Transverse colon (tissue), 4 donors: ENCODE results near the gene ARNT2. TPM values are rescaled to one million over a fixed set of nuclear protein-coding genes. Genes with fewer than 3 reads are reported as not detected.

Experiments
- DNase-seq: peaks from one replicate; pipeline ENCODE4 v3.0.0-alpha.2; 2019
- H3K27ac ChIP-seq, 4 donors: fragments of 200-600 bp; sonication (generic); 2 replicates each; pipeline ENCODE4 v1.5.1; 2016 to 2018; ENCODE audit warnings: inconsistent platforms in 4 of 4
- H3K27me3 ChIP-seq: fragments of 200-600 bp; sonication (generic); 2 replicates; pipeline ENCODE4 v1.5.1; 2017; ENCODE audit warnings: inconsistent platforms
- H3K36me3 ChIP-seq, 4 donors: fragments of 200-600 bp; sonication (generic); 2 replicates each; pipeline ENCODE4 v1.5.1; 2017 to 2019; ENCODE audit warnings: inconsistent platforms in 4 of 4
- H3K4me1 ChIP-seq, 4 donors: fragments of 200-600 bp; sonication (generic); 2 replicates each; pipeline ENCODE4 v1.5.1; 2017 to 2020; ENCODE audit warnings: inconsistent platforms in 4 of 4
- H3K4me3 ChIP-seq, 4 donors: fragments of 200-600 bp; sonication (generic); 1 replicate in 1 of 4; 2 replicates in 3 of 4; pipeline versions ENCODE4 v1.5.1 to v1.6.1; 2017 to 2019; ENCODE audit warnings: inconsistent platforms in 4 of 4
- H3K9me3 ChIP-seq, 2 donors: fragments of 200-600 bp; sonication (generic); 2 replicates each; pipeline ENCODE4 v1.5.1; 2017 to 2019; ENCODE audit warnings: inconsistent platforms in 2 of 2
- CTCF ChIP-seq, 5 experiments: fragments of 200-600 bp in 3 of 5; fragments of 450-650 bp in 2 of 5; sonication (generic) in 3 of 5; IDR thresholded peaks; 1 replicate in 2 of 5; 2 replicates in 3 of 5; pipeline ENCODE4 v1.5.1; 2016 to 2017; ENCODE audit warnings: antibody characterized with exemption in 5 of 5, inconsistent platforms in 3 of 5, mild to moderate bottlenecking in 2 of 5, moderate library complexity in 1 of 5
- EP300 ChIP-seq: sonication (generic); formaldehyde crosslinking; IDR thresholded peaks from one replicate; pipeline ENCODE4 v1.6.1; 2017; ENCODE audit warnings: antibody characterized with exemption, low read depth
- POLR2A ChIP-seq: fragments of 450-650 bp; IDR thresholded peaks from one replicate; pipeline ENCODE4 v1.6.1; 2016; ENCODE audit warnings: antibody characterized with exemption, mild to moderate bottlenecking, moderate library complexity
- POLR2AphosphoS5 ChIP-seq, 3 donors: sonication (generic); formaldehyde crosslinking; IDR thresholded peaks; one replicate each; pipeline ENCODE4 v1.6.1; 2016; ENCODE audit warnings: antibody characterized with exemption in 3 of 3
- WGBS, 2 donors: methylation state at CpG; one replicate each; pipeline ENCODE4 v1.1.5; 2018; ENCODE audit warnings: low coverage in 1 of 2; 5-methylcytosine and 5-hydroxymethylcytosine counted together
- in situ Hi-C, 4 donors: fragments of 200-750 bp; cut with MboI; loops; one replicate each; pipeline versions ENCODE4 v1.15.0 to v1.15.1; 2017; ENCODE audit warnings: low sequenced_read_pairs in 3 of 4, low pct_ligation_motif_present in 1 of 4, low pct_unique_long_range_greater_than_20kb in 1 of 4
- intact Hi-C: fragments of 100-400 bp; cut with DNase I; formaldehyde crosslinking; loops from one replicate; pipeline ENCODE4 v1.15.1; 2023; ENCODE audit warnings: low total_unique reads
- total RNA-seq, 4 donors: library from RNA; depleted of rRNA; stranded (reverse); fragments of >200 nt; gene quantifications; one replicate each; pipeline ENCODE4 v1.1.0, GENCODE V29; 2016

ARNT2 gene
- total RNA-seq, 4 donors from 2014 or later = 1.9 to 4.0 (median 2.5) TPM; not detected in 1

- in situ Hi-C loops (no loop called here), intact Hi-C loops (loop anchor here (5.0 kb wide), 1 partner anchor 1601 kb away; no protein-coding TSS in a partner anchor)
- no peaks in the 10 kb centered on the region for H3K9me3 ChIP-seq
- TF ChIP-seq POLR2A (no peak), CTCF (IDR thresholded peaks at IDR 0.05) (no peak)
- whole genome bisulfite sequencing, 2 donors = 81 to 84% methylated on average over 4 of the region's 4 CpGs
- no peak for DNase-seq
- no peaks in the 10 kb centered on the region for H3K27me3 ChIP-seq
- H3K27ac ChIP-seq = no peak overlapping the region
- no peaks in the 10 kb centered on the region for H3K36me3 ChIP-seq
- H3K4me1 ChIP-seq = peaks cover 0 to 11% (median 5%) of the 10 kb centered on the region in 4 donors
- no peak overlapping the region for H3K4me3 ChIP-seq
Observed at GRCh38 chr15:80487839-80488390, 83.7 kb downstream of the ARNT2 start.

GRCh38 chr15:80489030-80489594 is 84.9 kb downstream of the ARNT2 start:
- Histone ChIP-seq H3K27me3 (no peaks in the 10 kb centered on the region), H3K4me1 (peaks cover 0 to 11% (median 2%) of the 10 kb centered on the region in 4 donors), H3K36me3 (no peaks in the 10 kb centered on the region), H3K27ac (peak overlapping the region in 3 of 4 donors; percentile 14 to 20 (median 15)), H3K9me3 (no peaks in the 10 kb centered on the region), H3K4me3 (no peak overlapping the region)
- no peak for TF ChIP-seq POLR2A
- no peak for TF ChIP-seq EP300
- TF ChIP-seq POLR2AphosphoS5 (IDR thresholded peaks at IDR 0.05) = peak in 1 of 3 donors; percentile 21
- no peak for TF ChIP-seq CTCF (IDR thresholded peaks at IDR 0.05)
- DNase-seq = no peak
- intact Hi-C loops = loop anchor here (5.0 kb wide), 1 partner anchor 1602 kb away; no protein-coding TSS in a partner anchor
- WGBS, 2 donors = 39 to 59% methylated on average over 5 to 7 of the region's 7 CpGs
- in situ Hi-C loops = no loop called here

- Histone ChIP-seq H3K36me3 (no peaks in the 10 kb centered on the region), H3K4me1 (peaks cover 0 to 7% (median 0%) of the 10 kb centered on the region in 4 donors), H3K27me3 (no peaks in the 10 kb centered on the region), H3K27ac (no peak overlapping the region), H3K9me3 (no peaks in the 10 kb centered on the region), H3K4me3 (no peak overlapping the region)
- TF ChIP-seq CTCF (IDR thresholded peaks at IDR 0.05) (no peak), EP300 (no peak), POLR2AphosphoS5 (IDR thresholded peaks at IDR 0.05) (no peak), POLR2A (no peak)
- in situ Hi-C loops (no loop called here), intact Hi-C loops (no loop called here)
- no peak for DNase-seq
- 81 to 87% methylated on average over 4 to 7 of the region's 9 CpGs for WGBS, 2 donors
Observed at GRCh38 chr15:80490431-80490990, 86.3 kb downstream of the ARNT2 start.

GRCh38 chr15:80491163-80491847 is 87.1 kb downstream of the ARNT2 start:
- no peak overlapping the region for H3K4me3 ChIP-seq
- H3K9me3 ChIP-seq = no peaks in the 10 kb centered on the region
- no peaks in the 10 kb centered on the region for H3K27me3 ChIP-seq
- DNase-seq = no peak
- TF ChIP-seq POLR2A (no peak), CTCF (IDR thresholded peaks at IDR 0.05) (no peak), POLR2AphosphoS5 (IDR thresholded peaks at IDR 0.05) (no peak)
- 80 to 88% methylated on average over 4 to 7 of the region's 7 CpGs for WGBS, 2 donors
- in situ Hi-C loops = no loop called here
- no peak overlapping the region for H3K27ac ChIP-seq
- H3K4me1 ChIP-seq = peaks cover 0 to 7% (median 0%) of the 10 kb centered on the region in 4 donors
- intact Hi-C loops = no loop called here
- no peaks in the 10 kb centered on the region for H3K36me3 ChIP-seq
